Measurements from ENCODE around the gene FHOD3.

- TF ChIP-seq POLR2A (IDR thresholded peaks at IDR 0.05; ENCODE audit: low read depth, low read length) (no peak), POLR2AphosphoS5 (IDR thresholded peaks at IDR 0.05; ENCODE audit: low read depth, low read length) (no peak)
Observed at GRCh38 chr18:36410346-36410745, 112.8 kb downstream of the FHOD3 start.

Data from GM12891 (cell line).